GM12874 (cell line): Measurements from ENCODE around the gene BSN.

Experiments
- TF ChIP-seq, protein P1 (sequence below): IDR thresholded peaks from 2 replicates; pipeline ENCODE4 v1.5.1; 2011; ENCODE audit warnings: low read depth, mild to moderate bottlenecking, control low read depth, low read length, moderate library complexity; ENCODE audit not compliant: insufficient read depth

The BSN gene

GRCh38 chr3:49714728-49715550 lies 160.7 kb downstream of the BSN start:
- TF ChIP-seq, protein P1, sequence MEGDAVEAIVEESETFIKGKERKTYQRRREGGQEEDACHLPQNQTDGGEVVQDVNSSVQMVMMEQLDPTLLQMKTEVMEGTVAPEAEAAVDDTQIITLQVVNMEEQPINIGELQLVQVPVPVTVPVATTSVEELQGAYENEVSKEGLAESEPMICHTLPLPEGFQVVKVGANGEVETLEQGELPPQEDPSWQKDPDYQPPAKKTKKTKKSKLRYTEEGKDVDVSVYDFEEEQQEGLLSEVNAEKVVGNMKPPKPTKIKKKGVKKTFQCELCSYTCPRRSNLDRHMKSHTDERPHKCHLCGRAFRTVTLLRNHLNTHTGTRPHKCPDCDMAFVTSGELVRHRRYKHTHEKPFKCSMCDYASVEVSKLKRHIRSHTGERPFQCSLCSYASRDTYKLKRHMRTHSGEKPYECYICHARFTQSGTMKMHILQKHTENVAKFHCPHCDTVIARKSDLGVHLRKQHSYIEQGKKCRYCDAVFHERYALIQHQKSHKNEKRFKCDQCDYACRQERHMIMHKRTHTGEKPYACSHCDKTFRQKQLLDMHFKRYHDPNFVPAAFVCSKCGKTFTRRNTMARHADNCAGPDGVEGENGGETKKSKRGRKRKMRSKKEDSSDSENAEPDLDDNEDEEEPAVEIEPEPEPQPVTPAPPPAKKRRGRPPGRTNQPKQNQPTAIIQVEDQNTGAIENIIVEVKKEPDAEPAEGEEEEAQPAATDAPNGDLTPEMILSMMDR, result no peak

DNA sequence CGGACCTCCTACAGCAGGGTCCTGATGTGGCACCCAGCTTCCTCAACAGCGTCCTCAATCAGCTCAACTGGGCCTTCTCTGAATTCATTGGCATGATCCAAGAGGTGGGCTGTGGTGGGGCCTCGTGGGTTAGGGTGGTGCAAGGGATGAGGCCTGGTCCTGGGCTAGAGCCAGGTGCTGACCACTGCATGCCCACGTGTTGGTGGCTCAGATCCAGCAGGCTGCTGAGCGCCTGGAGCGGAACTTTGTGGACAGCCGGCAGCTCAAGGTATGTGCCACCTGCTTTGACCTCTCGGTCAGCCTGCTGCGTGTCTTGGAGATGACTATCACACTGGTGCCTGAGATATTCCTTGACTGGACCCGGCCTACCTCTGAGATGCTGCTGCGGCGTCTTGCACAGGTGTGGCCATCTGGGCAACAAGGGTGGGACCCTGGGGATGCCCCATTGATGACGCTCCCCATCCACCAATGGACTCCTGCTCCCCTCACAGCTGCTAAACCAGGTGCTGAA lies 161.4 kb downstream of the BSN start:
- TF ChIP-seq, protein P1, result no peak

GRCh38 chr3:49716169-49716568 lies 161.9 kb downstream of the BSN start:
- TF ChIP-seq, protein P1, result no peak

DNA sequence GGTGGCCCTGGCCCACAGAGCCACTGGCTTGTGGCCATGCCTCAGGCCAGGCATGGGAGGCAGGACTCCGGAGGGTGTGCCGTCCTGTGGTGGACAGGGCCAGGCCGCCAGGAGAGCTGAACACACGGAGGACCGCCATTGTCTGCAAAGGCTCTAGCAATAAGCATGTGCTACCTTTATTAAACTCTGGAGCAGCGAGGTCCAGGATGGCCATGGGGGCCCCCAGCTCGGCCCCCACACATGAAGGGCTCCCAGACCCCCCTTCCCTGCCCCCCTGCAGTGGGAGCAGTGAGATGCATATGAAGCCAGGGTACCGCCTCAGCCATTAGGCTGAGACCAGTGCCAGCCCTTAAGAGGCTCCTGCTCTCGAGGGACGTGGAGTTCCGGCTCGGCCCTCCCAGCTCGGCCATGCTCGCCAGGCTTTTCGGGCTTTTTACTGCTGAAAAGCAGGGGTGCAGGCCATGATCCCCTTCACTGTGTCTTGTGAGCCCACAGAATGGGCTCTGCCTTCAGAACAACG lies 162.5 kb downstream of the BSN start:
- TF ChIP-seq, protein P1, result no peak

GRCh38 chr3:49717211-49717958 lies 163.1 kb downstream of the BSN start:
- TF ChIP-seq, protein P1, result no peak

DNA sequence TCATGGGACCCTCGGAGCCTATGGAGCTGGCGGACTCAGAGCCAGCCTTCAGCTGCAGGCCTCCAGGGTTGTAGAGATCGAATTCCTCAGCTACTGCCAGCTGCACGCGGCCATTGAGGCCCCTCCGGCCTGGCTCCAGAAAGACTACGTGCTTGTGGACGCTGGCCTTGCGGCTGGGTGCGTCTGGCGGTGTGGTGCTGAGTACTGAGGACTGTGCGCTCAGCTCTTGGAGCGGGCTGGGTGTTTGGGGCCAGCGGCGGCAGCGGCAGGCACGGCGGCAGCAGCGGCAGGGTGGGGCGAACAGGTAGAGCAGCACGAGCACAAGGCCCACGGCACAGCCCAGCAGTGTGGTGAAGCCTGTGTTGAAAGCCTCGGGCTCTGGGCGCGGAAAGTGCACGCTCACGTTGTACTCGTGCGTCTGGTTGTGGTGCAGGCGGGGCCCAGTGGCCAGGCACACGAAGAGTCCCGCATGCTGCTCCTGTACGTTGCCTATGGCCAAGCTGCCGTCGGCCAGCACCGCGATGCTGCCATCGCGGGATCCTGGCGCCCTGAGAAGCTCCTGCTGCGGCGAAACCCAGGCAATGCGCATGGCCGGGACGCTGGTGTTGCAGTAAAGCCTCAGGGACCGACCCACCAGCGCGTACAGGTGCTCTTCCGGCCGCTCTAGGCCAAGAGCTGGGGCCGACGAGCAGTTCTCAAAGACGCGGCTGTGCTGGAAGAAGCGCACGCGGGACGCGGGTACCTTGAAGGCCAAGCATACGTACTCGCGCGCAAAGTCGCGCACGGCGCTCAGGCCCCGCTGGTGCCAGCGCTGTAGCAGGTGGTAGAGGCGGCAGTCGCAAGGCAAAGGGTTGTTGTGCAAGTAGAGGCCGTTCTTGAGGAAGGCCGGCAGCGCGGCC lies 163.9 kb downstream of the BSN start:
- TF ChIP-seq, protein P1, result no peak
